WTC11 (cell line): ENCODE results near the gene APOBEC3F. TPM values are rescaled to one million over a fixed set of nuclear protein-coding genes. Genes with fewer than 3 reads are reported as not detected.
A peak's percentile ranks its signal among the peaks of the same experiment; 100 is the strongest.

Experiments used
- ATAC-seq: fragments of 200-7000 bp; cut with Tn5 transposase; 2 replicates; pipeline ENCODE4 v1.10.0; 2021; ENCODE audit warnings: mild to moderate bottlenecking, moderate library complexity
- CTCF ChIA-PET: fragments of 300-600 bp; sonication (Branson Sonifier 250); formaldehyde crosslinking; loops from one replicate; lab custom pipeline; 2021; ENCODE audit warnings: antibody characterized with exemption; lab: Charles Lee
- POLR2A ChIA-PET: fragments of 350-600 bp; sonication (Branson Sonifier 250); formaldehyde crosslinking; loops from one replicate; lab custom pipeline; 2021; ENCODE audit warnings: antibody characterized with exemption; lab: Charles Lee
- DNase-seq: peaks from one replicate; pipeline ENCODE4 v3.0.0; 2021; ENCODE audit warnings: low spot score
- H3K27ac Mint-ChIP-seq: 2 replicates; pipeline ENCODE4 v1.8.0; 2021; ENCODE audit warnings: mixed read lengths
- H3K27me3 Mint-ChIP-seq: 2 replicates; pipeline ENCODE4 v1.8.0; 2021; ENCODE audit warnings: low read depth, mild to moderate bottlenecking, moderate library complexity, mixed read lengths
- H3K36me3 Mint-ChIP-seq: 2 replicates; pipeline ENCODE4 v1.8.0; 2021; ENCODE audit warnings: mixed read lengths
- H3K4me1 Mint-ChIP-seq: 2 replicates; pipeline ENCODE4 v1.8.0; 2022; ENCODE audit warnings: mixed read lengths
- H3K4me3 Mint-ChIP-seq: 2 replicates; pipeline ENCODE4 v1.8.0; 2021; ENCODE audit warnings: mild to moderate bottlenecking, moderate library complexity, mixed read lengths
- H3K9me3 Mint-ChIP-seq: 2 replicates; pipeline ENCODE4 v1.8.0; 2021; ENCODE audit warnings: mixed read lengths
- CDX4 ChIP-seq: fragments of 250-450 bp; sonication (Bioruptor Pico); IDR thresholded peaks from 2 replicates; pipeline ENCODE4 v1.9.0; 2021; ENCODE audit warnings: moderate library complexity, mild to moderate bottlenecking, inconsistent platforms, borderline replicate concordance
- CTCF ChIP-seq: fragments of 200-600 bp; IDR thresholded peaks from 2 replicates; pipeline ENCODE4 v1.8.0; 2022; ENCODE audit warnings: antibody characterized with exemption
- E2F5 ChIP-seq: sonication (generic); formaldehyde crosslinking; IDR thresholded peaks from 2 replicates; pipeline ENCODE4 v1.8.1; 2022; ENCODE audit warnings: mild to moderate bottlenecking, moderate library complexity, missing genetic modification reagents
- ESRRA ChIP-seq: sonication (generic); formaldehyde crosslinking; IDR thresholded peaks from 2 replicates; pipeline ENCODE4 v1.8.1; 2022; ENCODE audit warnings: mild to moderate bottlenecking, missing genetic modification reagents, borderline replicate concordance
- ETV6 ChIP-seq: sonication (generic); formaldehyde crosslinking; IDR thresholded peaks from 2 replicates; pipeline ENCODE4 v1.8.1; 2022; ENCODE audit warnings: mild to moderate bottlenecking, missing genetic modification reagents
- GRHL2 ChIP-seq: fragments of 250-450 bp; sonication (Bioruptor Pico); IDR thresholded peaks from 2 replicates; pipeline ENCODE4 v1.8.0; 2022; ENCODE audit warnings: mild to moderate bottlenecking, moderate library complexity; ENCODE audit not compliant: insufficient replicate concordance, severe bottlenecking
- GTF2I ChIP-seq: fragments of 250-450 bp; sonication (Bioruptor Pico); conservative IDR thresholded peaks from 2 replicates; pipeline ENCODE4 v1.4.0; 2021; ENCODE audit warnings: mild to moderate bottlenecking
- IRF1 ChIP-seq: sonication (generic); formaldehyde crosslinking; IDR thresholded peaks from 2 replicates; pipeline ENCODE4 v1.8.0; 2023; ENCODE audit warnings: missing genetic modification reagents
- IRF2 ChIP-seq: sonication (generic); formaldehyde crosslinking; IDR thresholded peaks from 2 replicates; pipeline ENCODE4 v1.8.0; 2022; ENCODE audit warnings: low read depth, missing genetic modification reagents, borderline replicate concordance
- MYBL2 ChIP-seq: sonication (generic); formaldehyde crosslinking; IDR thresholded peaks from 2 replicates; pipeline ENCODE4 v1.8.1; 2023; ENCODE audit warnings: mild to moderate bottlenecking, moderate library complexity, missing genetic modification reagents
- NFE2L1 ChIP-seq: sonication (generic); formaldehyde crosslinking; IDR thresholded peaks from 2 replicates; pipeline ENCODE4 v1.8.1; 2023; ENCODE audit warnings: missing genetic modification reagents
- RORB ChIP-seq: fragments of 250-450 bp; sonication (Bioruptor Pico); IDR thresholded peaks from 2 replicates; pipeline ENCODE4 v1.9.0; 2021; ENCODE audit warnings: mild to moderate bottlenecking
- TEAD4 ChIP-seq: sonication (generic); formaldehyde crosslinking; IDR thresholded peaks from 2 replicates; pipeline ENCODE4 v1.8.0; 2022; ENCODE audit warnings: mild to moderate bottlenecking, missing genetic modification reagents
- ZBTB21 ChIP-seq: sonication (generic); formaldehyde crosslinking; IDR thresholded peaks from 2 replicates; pipeline ENCODE4 v1.8.1; 2023; ENCODE audit warnings: mild to moderate bottlenecking, missing genetic modification reagents, borderline replicate concordance
- ZBTB43 ChIP-seq: sonication (generic); formaldehyde crosslinking; IDR thresholded peaks from 2 replicates; pipeline ENCODE4 v1.8.1; 2023; ENCODE audit warnings: mild to moderate bottlenecking, missing genetic modification reagents
- ZNF138 ChIP-seq: sonication (generic); formaldehyde crosslinking; conservative IDR thresholded peaks from 2 replicates; pipeline ENCODE4 v1.8.1; 2022; ENCODE audit warnings: mild to moderate bottlenecking, moderate library complexity, missing genetic modification reagents
- ZNF263 ChIP-seq: sonication (generic); formaldehyde crosslinking; IDR thresholded peaks from 2 replicates; pipeline ENCODE4 v1.8.1; 2022; ENCODE audit warnings: low read depth, mild to moderate bottlenecking, moderate library complexity, missing genetic modification reagents
- ZNF425 ChIP-seq: fragments of 250-450 bp; sonication (Bioruptor Pico); conservative IDR thresholded peaks from 2 replicates; pipeline ENCODE4 v1.9.0; 2021; ENCODE audit warnings: mild to moderate bottlenecking
- total RNA-seq: library from RNA; stranded (reverse); gene quantifications from 3 replicates; pipeline ENCODE4 v1.2.3, GENCODE V29; 2021

APOBEC3F gene
- total RNA-seq, 1 experiment from 2014 or later = 8.7 TPM

- TF ChIP-seq TEAD4 (CRISPR knock-in tag) (no peak), ZBTB43 (no peak), ZNF425 (no peak), IRF1 (no peak), NFE2L1 (CRISPR knock-in tag) (no peak), ESRRA (CRISPR knock-in tag) (no peak), ETV6 (CRISPR knock-in tag) (no peak), MYBL2 (no peak), ZBTB21 (0 out of 2 replicates have a peak, but pooled peaks have one; percentile 46)
Observed at GRCh38 chr22:39087881-39088684, 47.4 kb downstream of the APOBEC3F start (continued).

GRCh38 chr22:39088685-39089032 is 48.0 kb downstream of the APOBEC3F start:
- DNase-seq (no peak), ATAC-seq (no peak)
- Mint-ChIP-seq H3K27ac (peak overlapping the region; percentile 48), H3K4me3 (no peak overlapping the region), H3K36me3 (no peaks in the 10 kb centered on the region), H3K4me1 (peaks cover 17% of the 10 kb centered on the region), H3K9me3 (no peaks in the 10 kb centered on the region), H3K27me3 (peaks cover 3% of the 10 kb centered on the region; the same call in 1 of the 2 replicates)
- ChIA-PET CTCF (interaction anchor here (0.9 kb wide), 1 partner anchor 320 kb away, joined by 4 read pairs; no protein-coding TSS in a partner anchor), POLR2A (no interaction called here)
- no peak for TF ChIP-seq IRF1
- TF ChIP-seq ZNF263 (CRISPR knock-in tag) = no peak
- no peak for TF ChIP-seq IRF2 (CRISPR knock-in tag)
- TF ChIP-seq E2F5 (CRISPR knock-in tag) = no peak
- TF ChIP-seq CTCF = no peak
- no peak for TF ChIP-seq GRHL2 (CRISPR knock-in tag)
- no peak for TF ChIP-seq ZNF138 (CRISPR knock-in tag)
- TF ChIP-seq GTF2I = no peak
- no peak for TF ChIP-seq ETV6 (CRISPR knock-in tag)
- no peak for TF ChIP-seq CDX4 (CRISPR knock-in tag)
- no peak for TF ChIP-seq RORB (CRISPR knock-in tag)
